Measurements from ENCODE around the gene CHGA.

DNA sequence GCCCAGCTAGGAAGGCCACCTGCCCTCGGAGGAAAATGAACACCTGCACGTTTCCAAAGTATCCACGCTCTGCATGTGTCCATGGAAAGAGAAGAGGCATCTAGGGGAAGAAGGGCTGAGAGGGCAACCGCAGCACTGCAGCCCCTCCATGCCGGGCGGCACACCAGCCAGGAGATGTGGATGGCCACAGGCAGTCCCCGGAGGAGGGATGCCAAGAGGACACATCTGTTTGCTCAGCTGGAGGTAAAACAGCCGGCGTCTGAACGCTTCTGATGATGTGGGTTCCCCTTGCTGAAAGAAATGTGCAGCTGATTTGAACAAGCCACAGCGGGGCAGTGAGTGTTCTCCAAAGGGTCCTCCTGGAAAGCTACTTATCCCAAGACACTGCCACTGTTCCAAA lies 34.0 kb downstream of the CHGA start:
- TF ChIP-seq, protein P1, sequence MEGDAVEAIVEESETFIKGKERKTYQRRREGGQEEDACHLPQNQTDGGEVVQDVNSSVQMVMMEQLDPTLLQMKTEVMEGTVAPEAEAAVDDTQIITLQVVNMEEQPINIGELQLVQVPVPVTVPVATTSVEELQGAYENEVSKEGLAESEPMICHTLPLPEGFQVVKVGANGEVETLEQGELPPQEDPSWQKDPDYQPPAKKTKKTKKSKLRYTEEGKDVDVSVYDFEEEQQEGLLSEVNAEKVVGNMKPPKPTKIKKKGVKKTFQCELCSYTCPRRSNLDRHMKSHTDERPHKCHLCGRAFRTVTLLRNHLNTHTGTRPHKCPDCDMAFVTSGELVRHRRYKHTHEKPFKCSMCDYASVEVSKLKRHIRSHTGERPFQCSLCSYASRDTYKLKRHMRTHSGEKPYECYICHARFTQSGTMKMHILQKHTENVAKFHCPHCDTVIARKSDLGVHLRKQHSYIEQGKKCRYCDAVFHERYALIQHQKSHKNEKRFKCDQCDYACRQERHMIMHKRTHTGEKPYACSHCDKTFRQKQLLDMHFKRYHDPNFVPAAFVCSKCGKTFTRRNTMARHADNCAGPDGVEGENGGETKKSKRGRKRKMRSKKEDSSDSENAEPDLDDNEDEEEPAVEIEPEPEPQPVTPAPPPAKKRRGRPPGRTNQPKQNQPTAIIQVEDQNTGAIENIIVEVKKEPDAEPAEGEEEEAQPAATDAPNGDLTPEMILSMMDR (IDR thresholded peaks at IDR 0.05) = no peak
- TF ChIP-seq POLR2AphosphoS5 (IDR thresholded peaks at IDR 0.05) (no peak), POLR2A (IDR thresholded peaks at IDR 0.05) (no peak), EP300 (IDR thresholded peaks at IDR 0.05) (no peak)
